Lung (tissue), 12 donors: Measurements from ENCODE around the gene KDM4C. TPM values are rescaled to one million over a fixed set of nuclear protein-coding genes. Genes with fewer than 3 reads are reported as not detected.

Experiments
- ATAC-seq: fragments of 200-7000 bp; cut with Tn5 transposase; one replicate; pipeline ENCODE4 v1.9.1; 2020; ENCODE audit warnings: moderate number of reproducible peaks; ENCODE audit not compliant: insufficient read depth, low FRiP score
- DNase-seq, 3 donors: peaks; one replicate each; pipeline ENCODE4 v3.0.0-alpha.2; 2013 to 2017
- H3K27ac ChIP-seq, 2 donors: one replicate each; pipeline ENCODE4 v1.5.1; 2013; ENCODE audit warnings: mild to moderate bottlenecking in 2 of 2, moderate library complexity in 2 of 2, control low read depth in 1 of 2, inconsistent platforms in 1 of 2, low read depth in 1 of 2, low read length in 1 of 2
- H3K27me3 ChIP-seq, 3 donors: one replicate each; pipeline ENCODE4 v1.5.1; 2013; ENCODE audit warnings: low read length in 2 of 3; ENCODE audit not compliant: control insufficient read depth in 3 of 3, insufficient read depth in 3 of 3
- H3K36me3 ChIP-seq, 4 donors: one replicate each; pipeline ENCODE4 v1.5.1; 2013; ENCODE audit warnings: low read length in 4 of 4, mild to moderate bottlenecking in 1 of 4, moderate library complexity in 1 of 4; ENCODE audit not compliant: control insufficient read depth in 4 of 4, insufficient read depth in 4 of 4
- H3K4me1 ChIP-seq, 5 donors: one replicate each; pipeline ENCODE4 v1.5.1; 2013; ENCODE audit warnings: low read length in 5 of 5, mild to moderate bottlenecking in 2 of 5, moderate library complexity in 1 of 5; ENCODE audit not compliant: control insufficient read depth in 5 of 5, insufficient read depth in 5 of 5
- H3K4me3 ChIP-seq: one replicate; pipeline ENCODE4 v1.5.1; 2013; ENCODE audit warnings: mild to moderate bottlenecking, control low read depth, moderate library complexity
- H3K9ac ChIP-seq, 2 donors: one replicate each; pipeline ENCODE4 v1.5.1; 2013; ENCODE audit warnings: low read length in 2 of 2, control low read depth in 1 of 2; ENCODE audit not compliant: insufficient read depth in 1 of 2
- H3K9me3 ChIP-seq, 4 donors: one replicate each; pipeline ENCODE4 v1.5.1; 2013; ENCODE audit warnings: low read length in 3 of 4, mild to moderate bottlenecking in 1 of 4, moderate library complexity in 1 of 4; ENCODE audit not compliant: control insufficient read depth in 4 of 4, insufficient read depth in 3 of 4
- WGBS, 2 donors: extraction: QIAGEN DNeasy Blood & Tissue Kit; methylation state at CpG; one replicate each; pipeline ENCODE4 v1.1.7; 2013; 5-methylcytosine and 5-hydroxymethylcytosine counted together
- polyA plus RNA-seq, 2 donors: library from polyadenylated mRNA; stranded (reverse); fragments of 200-250 nt; gene quantifications; one replicate each; pipeline ENCODE4 v1.2.1, GENCODE V29; 2013
- total RNA-seq, 2 donors: library from RNA; depleted of rRNA in 1 of 2; stranded (reverse); fragments of >200 nt in 1 of 2; gene quantifications; one replicate each; pipeline ENCODE4 v1.2.1, GENCODE V29; 2014 to 2021
- TF ChIP-seq, protein P1 (sequence below): IDR thresholded peaks from 2 replicates; pipeline ENCODE4 v1.5.1; 2012; ENCODE audit warnings: mild to moderate bottlenecking; ENCODE audit errors: control extremely low read depth, extremely low read depth
- donor health status: control.
- donor health status: control.
- donor health status: Bipolar disorder and iron deficiency.
- donor health status: healthy.
- donor health status: DM: yes; HTN: yes; CAD: no.

The KDM4C gene
- total and polyA plus RNA-seq, 4 donors = 7.1 to 78.5 (median 25.0) TPM

DNA sequence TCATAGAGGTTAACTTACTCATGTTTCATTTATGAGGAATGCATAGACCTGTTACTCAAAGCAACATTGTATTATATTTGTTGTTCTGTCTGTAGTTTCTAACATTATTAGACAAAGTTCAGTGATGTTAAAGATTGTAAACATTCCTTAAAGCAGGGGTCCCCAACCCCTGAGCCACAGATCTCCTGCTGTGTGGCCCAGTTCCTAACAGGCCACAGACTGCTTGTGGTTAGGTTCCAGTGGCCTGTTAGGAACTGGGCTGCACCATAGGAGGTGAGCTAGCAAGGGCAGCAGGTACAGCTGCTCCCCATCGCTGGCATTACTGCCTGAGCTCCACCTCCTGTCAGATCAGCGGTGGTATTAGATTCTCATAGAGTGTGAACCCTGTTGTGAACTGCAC, 181.1 kb downstream of the KDM4C start:
- TF ChIP-seq, protein P1, sequence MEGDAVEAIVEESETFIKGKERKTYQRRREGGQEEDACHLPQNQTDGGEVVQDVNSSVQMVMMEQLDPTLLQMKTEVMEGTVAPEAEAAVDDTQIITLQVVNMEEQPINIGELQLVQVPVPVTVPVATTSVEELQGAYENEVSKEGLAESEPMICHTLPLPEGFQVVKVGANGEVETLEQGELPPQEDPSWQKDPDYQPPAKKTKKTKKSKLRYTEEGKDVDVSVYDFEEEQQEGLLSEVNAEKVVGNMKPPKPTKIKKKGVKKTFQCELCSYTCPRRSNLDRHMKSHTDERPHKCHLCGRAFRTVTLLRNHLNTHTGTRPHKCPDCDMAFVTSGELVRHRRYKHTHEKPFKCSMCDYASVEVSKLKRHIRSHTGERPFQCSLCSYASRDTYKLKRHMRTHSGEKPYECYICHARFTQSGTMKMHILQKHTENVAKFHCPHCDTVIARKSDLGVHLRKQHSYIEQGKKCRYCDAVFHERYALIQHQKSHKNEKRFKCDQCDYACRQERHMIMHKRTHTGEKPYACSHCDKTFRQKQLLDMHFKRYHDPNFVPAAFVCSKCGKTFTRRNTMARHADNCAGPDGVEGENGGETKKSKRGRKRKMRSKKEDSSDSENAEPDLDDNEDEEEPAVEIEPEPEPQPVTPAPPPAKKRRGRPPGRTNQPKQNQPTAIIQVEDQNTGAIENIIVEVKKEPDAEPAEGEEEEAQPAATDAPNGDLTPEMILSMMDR = no peak
- H3K27ac ChIP-seq = no peak overlapping the region

DNA sequence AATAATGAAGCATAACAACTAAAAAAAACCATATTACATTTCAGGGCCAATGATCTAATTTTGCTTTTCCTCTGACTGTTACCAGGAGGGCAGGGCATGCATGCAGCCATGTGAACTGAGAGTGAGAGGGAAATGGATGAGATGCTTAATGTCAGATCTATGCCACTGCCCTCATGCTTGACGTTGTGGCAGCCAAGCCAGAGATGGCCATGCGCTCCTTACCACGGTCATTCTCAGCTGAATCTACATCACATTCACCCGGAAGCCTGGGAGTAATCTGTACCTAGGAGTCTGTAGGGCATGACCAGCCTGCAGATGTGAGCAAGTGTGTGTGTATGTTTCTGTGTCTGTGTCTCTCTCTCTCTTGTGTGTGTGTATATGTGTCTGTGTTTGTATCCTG, 183.7 kb downstream of the KDM4C start:
- TF ChIP-seq, protein P1 = no peak
- WGBS, 2 donors = 82 to 84% methylated on average over 4 of the region's 4 CpGs

More for the DNA sequence above, 181.1 kb downstream of the KDM4C start:
- ATAC-seq = no peak
- Histone ChIP-seq H3K4me1 (peaks cover 2 to 8% (median 5%) of the 10 kb centered on the region in 5 donors), H3K27me3 (no peaks in the 10 kb centered on the region), H3K36me3 (peaks cover 0 to 2% (median 0%) of the 10 kb centered on the region in 4 donors), H3K4me3 (no peak overlapping the region), H3K9ac (no peak overlapping the region), H3K9me3 (no peaks in the 10 kb centered on the region)
- WGBS, 2 donors = 91 to 98% methylated on average over 2 of the region's 2 CpGs
- DNase-seq = no peak

DNA sequence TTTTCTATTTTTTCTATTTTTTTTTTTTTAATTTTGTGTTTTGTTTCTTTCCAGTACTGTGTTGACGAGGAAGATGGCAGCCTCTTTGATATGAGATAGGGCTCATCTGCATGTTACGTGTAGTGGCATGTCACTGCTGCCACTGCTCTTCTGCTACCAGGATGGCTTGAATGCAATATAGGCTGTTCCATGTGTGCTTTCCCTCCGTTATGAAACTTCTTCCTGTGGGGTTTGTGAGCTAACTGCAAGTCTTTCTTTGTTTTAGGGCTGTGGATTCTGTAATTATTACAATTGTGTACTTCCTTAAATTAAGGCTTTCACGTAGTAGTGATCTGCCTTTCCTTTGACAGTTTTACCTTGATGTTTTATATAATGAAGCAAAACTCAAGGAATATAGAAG, 184.6 kb downstream of the KDM4C start:
- ATAC-seq (no peak), DNase-seq (no peak)
- no peak overlapping the region for H3K4me3 ChIP-seq
- no peak overlapping the region for H3K9ac ChIP-seq
- H3K9me3 ChIP-seq = no peaks in the 10 kb centered on the region
- no peak overlapping the region for H3K27ac ChIP-seq
- no peaks in the 10 kb centered on the region for H3K27me3 ChIP-seq
- H3K36me3 ChIP-seq = peaks cover 0 to 2% (median 0%) of the 10 kb centered on the region in 4 donors
- H3K4me1 ChIP-seq = peaks cover 5 to 18% (median 6%) of the 10 kb centered on the region in 5 donors
- TF ChIP-seq, protein P1 = no peak
- 34 to 80% methylated on average over 4 of the region's 4 CpGs for WGBS, 2 donors

More for the DNA sequence above, 183.7 kb downstream of the KDM4C start:
- peaks cover 0 to 2% (median 0%) of the 10 kb centered on the region in 4 donors for H3K36me3 ChIP-seq
- H3K4me3 ChIP-seq = no peak overlapping the region
- H3K27ac ChIP-seq = no peak overlapping the region
- no peaks in the 10 kb centered on the region for H3K27me3 ChIP-seq
- H3K9me3 ChIP-seq = no peaks in the 10 kb centered on the region
- H3K4me1 ChIP-seq = peaks cover 5 to 11% (median 6%) of the 10 kb centered on the region in 5 donors
- DNase-seq (no peak), ATAC-seq (no peak)
- H3K9ac ChIP-seq = no peak overlapping the region

DNA sequence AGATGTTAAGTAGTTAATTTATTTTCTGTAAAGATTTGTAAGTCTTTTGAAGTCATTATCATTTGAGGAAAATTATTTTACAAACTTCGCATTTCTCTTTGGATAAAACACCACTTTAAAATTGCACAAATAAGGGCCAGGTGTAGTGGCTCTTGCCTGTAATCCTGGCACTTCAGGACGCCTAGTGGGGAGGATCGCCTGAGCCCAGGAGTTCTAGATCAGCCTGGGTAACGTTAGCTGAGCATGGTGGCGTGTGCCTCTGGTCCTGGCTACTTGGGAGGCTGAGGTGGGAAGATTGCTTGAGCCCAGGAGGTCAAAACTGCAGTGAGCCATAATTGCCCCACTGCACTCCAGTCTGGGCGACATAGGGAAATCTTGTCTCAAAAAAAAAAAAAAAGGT, 185.5 kb downstream of the KDM4C start:
- Histone ChIP-seq H3K4me3 (no peak overlapping the region), H3K9ac (no peak overlapping the region), H3K27me3 (no peaks in the 10 kb centered on the region), H3K4me1 (peaks cover 5 to 21% (median 6%) of the 10 kb centered on the region in 5 donors), H3K27ac (no peak overlapping the region), H3K9me3 (no peaks in the 10 kb centered on the region), H3K36me3 (peaks cover 0 to 2% (median 0%) of the 10 kb centered on the region in 4 donors)
- 90 to 91% methylated on average over 6 of the region's 6 CpGs for WGBS, 2 donors
- TF ChIP-seq, protein P1 = no peak
- DNase-seq (no peak), ATAC-seq (no peak)
